Lung (tissue), 12 donors: ENCODE measurements around the gene PDZD4. TPM values are rescaled to one million over a fixed set of nuclear protein-coding genes. Genes with fewer than 3 reads are reported as not detected.

ENCODE experiments used
- ATAC-seq: fragments of 200-7000 bp; cut with Tn5 transposase; one replicate; pipeline ENCODE4 v1.9.1; 2020; ENCODE audit warnings: moderate number of reproducible peaks; ENCODE audit not compliant: insufficient read depth, low FRiP score
- DNase-seq, 3 donors: peaks; one replicate each; pipeline ENCODE4 v3.0.0-alpha.2; 2013 to 2017
- H3K27ac ChIP-seq, 2 donors: one replicate each; pipeline ENCODE4 v1.5.1; 2013; ENCODE audit warnings: mild to moderate bottlenecking in 2 of 2, moderate library complexity in 2 of 2, control low read depth in 1 of 2, inconsistent platforms in 1 of 2, low read depth in 1 of 2, low read length in 1 of 2
- H3K27me3 ChIP-seq, 3 donors: one replicate each; pipeline ENCODE4 v1.5.1; 2013; ENCODE audit warnings: low read length in 2 of 3; ENCODE audit not compliant: control insufficient read depth in 3 of 3, insufficient read depth in 3 of 3
- H3K36me3 ChIP-seq, 4 donors: one replicate each; pipeline ENCODE4 v1.5.1; 2013; ENCODE audit warnings: low read length in 4 of 4, mild to moderate bottlenecking in 1 of 4, moderate library complexity in 1 of 4; ENCODE audit not compliant: control insufficient read depth in 4 of 4, insufficient read depth in 4 of 4
- H3K4me1 ChIP-seq, 5 donors: one replicate each; pipeline ENCODE4 v1.5.1; 2013; ENCODE audit warnings: low read length in 5 of 5, mild to moderate bottlenecking in 2 of 5, moderate library complexity in 1 of 5; ENCODE audit not compliant: control insufficient read depth in 5 of 5, insufficient read depth in 5 of 5
- H3K4me3 ChIP-seq: one replicate; pipeline ENCODE4 v1.5.1; 2013; ENCODE audit warnings: mild to moderate bottlenecking, control low read depth, moderate library complexity
- H3K9ac ChIP-seq, 2 donors: one replicate each; pipeline ENCODE4 v1.5.1; 2013; ENCODE audit warnings: low read length in 2 of 2, control low read depth in 1 of 2; ENCODE audit not compliant: insufficient read depth in 1 of 2
- H3K9me3 ChIP-seq, 4 donors: one replicate each; pipeline ENCODE4 v1.5.1; 2013; ENCODE audit warnings: low read length in 3 of 4, mild to moderate bottlenecking in 1 of 4, moderate library complexity in 1 of 4; ENCODE audit not compliant: control insufficient read depth in 4 of 4, insufficient read depth in 3 of 4
- CTCF ChIP-seq: IDR thresholded peaks from 2 replicates; pipeline ENCODE4 v1.5.1; 2012; ENCODE audit warnings: mild to moderate bottlenecking; ENCODE audit errors: control extremely low read depth, extremely low read depth
- WGBS, 2 donors: extraction: QIAGEN DNeasy Blood & Tissue Kit; methylation state at CpG; one replicate each; pipeline ENCODE4 v1.1.7; 2013; 5-methylcytosine and 5-hydroxymethylcytosine counted together
- polyA plus RNA-seq, 2 donors: library from polyadenylated mRNA; stranded (reverse); fragments of 200-250 nt; gene quantifications; one replicate each; pipeline ENCODE4 v1.2.1, GENCODE V29; 2013
- total RNA-seq, 2 donors: library from RNA; depleted of rRNA in 1 of 2; stranded (reverse); fragments of >200 nt in 1 of 2; gene quantifications; one replicate each; pipeline ENCODE4 v1.2.1, GENCODE V29; 2014 to 2021
- donor health status: control.
- donor health status: control.
- donor health status: Bipolar disorder and iron deficiency.
- donor health status: healthy.
- donor health status: DM: yes; HTN: yes; CAD: no.

PDZD4 gene
- total and polyA plus RNA-seq, 4 donors, result 2.3 to 8.1 (median 3.8) TPM

- DNase-seq, result no peak
Observed at GRCh38 chrX:153807976-153808375, 22.4 kb downstream of the PDZD4 start.

DNA sequence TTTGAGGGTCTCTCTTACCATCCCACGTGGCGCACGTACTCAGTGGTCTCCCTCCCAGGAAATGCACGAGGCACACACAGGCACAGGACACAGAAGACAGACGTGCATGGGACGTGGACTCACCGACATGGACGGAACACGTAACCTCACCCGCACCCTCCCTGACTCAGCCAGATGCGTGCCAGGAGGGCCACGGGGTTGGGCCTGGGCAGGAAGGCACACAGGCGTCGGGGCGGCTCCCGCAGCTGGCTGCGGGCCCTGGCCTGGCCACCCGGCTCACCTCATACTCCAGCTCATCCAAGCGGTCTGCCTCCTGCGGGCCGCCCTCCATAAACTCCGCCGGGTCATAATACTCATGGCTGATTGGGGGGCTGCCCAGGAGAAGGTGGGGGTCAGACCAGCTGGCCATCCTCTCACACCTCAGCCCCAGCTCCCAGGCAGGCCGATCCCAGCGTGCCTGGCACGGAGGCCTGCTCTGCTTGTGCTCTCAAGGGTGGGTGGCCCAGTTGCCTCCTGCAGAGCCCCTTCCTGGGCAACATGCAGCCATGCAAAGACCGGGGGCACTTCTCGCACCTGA is 23.3 kb downstream of the PDZD4 start:
- no peak for TF ChIP-seq CTCF
- no peaks in the 10 kb centered on the region for H3K27me3 ChIP-seq
- no peak overlapping the region for H3K9ac ChIP-seq
- no peaks in the 10 kb centered on the region for H3K4me1 ChIP-seq
- peaks cover 0 to 16% (median 1%) of the 10 kb centered on the region in 4 donors for H3K9me3 ChIP-seq
- DNase-seq (no peak), ATAC-seq (no peak)
- 86 to 89% methylated on average over 19 to 28 of the region's 28 CpGs for WGBS, 2 donors
- H3K27ac ChIP-seq, result no peak overlapping the region
- no peaks in the 10 kb centered on the region for H3K36me3 ChIP-seq
- H3K4me3 ChIP-seq, result no peak overlapping the region

More at GRCh38 chrX:153807976-153808375, 22.4 kb downstream of the PDZD4 start:
- peaks cover 0 to 19% (median 2%) of the 10 kb centered on the region in 4 donors for H3K9me3 ChIP-seq
- H3K4me3 ChIP-seq, result no peak overlapping the region
- no peak overlapping the region for H3K27ac ChIP-seq
- H3K36me3 ChIP-seq, result no peaks in the 10 kb centered on the region
- WGBS, 2 donors, result 89 to 91% methylated on average over 12 to 19 of the region's 19 CpGs
- no peak overlapping the region for H3K9ac ChIP-seq
- no peaks in the 10 kb centered on the region for H3K4me1 ChIP-seq
- TF ChIP-seq CTCF, result no peak
- ATAC-seq, result no peak
- H3K27me3 ChIP-seq, result peaks cover 0 to 5% (median 0%) of the 10 kb centered on the region in 3 donors

DNA sequence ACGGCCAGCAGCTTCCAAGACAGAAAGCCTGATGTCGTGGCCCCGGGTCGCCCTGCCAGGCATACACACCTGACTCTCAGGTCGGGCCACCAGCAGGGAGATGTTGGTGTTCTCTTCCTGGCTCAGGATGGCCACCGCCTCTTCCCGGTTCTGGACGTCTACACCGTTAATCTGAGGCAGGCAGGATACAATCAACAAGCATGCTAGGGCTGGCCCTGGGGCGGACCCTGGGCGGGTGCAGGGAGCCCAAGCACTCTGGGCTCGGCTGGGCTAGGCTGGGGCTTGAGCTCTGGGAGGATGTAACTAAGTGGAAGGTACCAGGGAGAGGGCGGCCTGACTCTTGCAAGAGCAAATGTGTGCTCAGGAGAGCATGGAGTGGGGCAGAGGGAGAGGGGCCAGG is 24.9 kb downstream of the PDZD4 start:
- Histone ChIP-seq H3K9me3 (peaks cover 0 to 19% (median 0%) of the 10 kb centered on the region in 4 donors), H3K27me3 (no peaks in the 10 kb centered on the region), H3K36me3 (no peaks in the 10 kb centered on the region), H3K27ac (no peak overlapping the region), H3K4me1 (no peaks in the 10 kb centered on the region), H3K4me3 (no peak overlapping the region), H3K9ac (no peak overlapping the region)
- 90 to 92% methylated on average over 13 of the region's 13 CpGs for WGBS, 2 donors
- no peak for TF ChIP-seq CTCF
- ATAC-seq (no peak), DNase-seq (no peak)

DNA sequence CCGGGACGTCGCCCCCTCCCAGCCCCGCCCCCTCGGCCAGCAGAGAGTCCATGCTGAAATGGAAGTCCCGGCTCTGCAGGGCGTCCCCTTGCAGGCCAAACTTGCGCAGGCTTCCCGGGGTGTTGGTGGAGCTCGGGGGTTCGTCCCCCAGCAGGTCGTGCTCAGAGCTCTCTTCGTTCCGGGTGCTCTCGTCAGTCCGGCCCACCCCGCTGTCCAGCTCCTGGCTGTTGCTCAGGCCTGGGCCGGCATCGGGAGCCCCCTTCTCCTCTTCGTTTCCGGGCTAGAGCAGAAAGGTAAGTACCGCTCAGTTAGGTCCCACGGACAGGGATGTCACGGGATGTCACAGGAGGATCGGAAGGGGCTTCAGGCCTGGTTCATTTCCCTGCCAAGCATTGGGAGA is 25.7 kb downstream of the PDZD4 start:
- H3K9me3 ChIP-seq, result peaks cover 0 to 15% (median 0%) of the 10 kb centered on the region in 4 donors
- no peak overlapping the region for H3K4me3 ChIP-seq
- WGBS, 2 donors, result 92 to 94% methylated on average over 22 to 25 of the region's 25 CpGs
- no peak overlapping the region for H3K9ac ChIP-seq
- no peaks in the 10 kb centered on the region for H3K4me1 ChIP-seq
- H3K27me3 ChIP-seq, result no peaks in the 10 kb centered on the region
- TF ChIP-seq CTCF, result no peak
- no peak for ATAC-seq
- H3K27ac ChIP-seq, result no peak overlapping the region
- no peak for DNase-seq
- no peaks in the 10 kb centered on the region for H3K36me3 ChIP-seq
